Measurements from ENCODE around the gene RCAN3.

RCAN3 gene

GRCh38 chr1:24551960-24552571 is 49.4 kb downstream of the RCAN3 start:
- DNase-seq (ENCODE audit: low read depth) = no peak

DNA sequence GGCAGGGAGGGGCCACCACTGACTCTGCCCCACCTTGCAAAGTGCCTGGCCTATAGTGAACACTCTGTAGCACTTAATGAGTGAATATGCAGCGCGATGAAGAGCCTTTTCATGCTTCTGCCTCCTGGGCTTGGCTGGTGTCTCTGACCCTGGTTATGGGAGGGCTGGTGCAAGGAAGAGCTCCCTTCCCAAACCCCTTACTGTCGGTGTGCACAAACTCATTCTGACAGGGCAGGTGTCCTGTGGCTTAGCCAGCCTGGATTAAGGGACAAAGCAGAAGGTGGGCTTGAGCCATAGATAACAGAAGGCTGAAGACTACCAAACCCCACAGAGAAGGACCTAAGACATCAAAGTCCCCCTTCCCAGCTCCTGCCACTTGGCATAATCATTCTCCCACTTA is 51.3 kb downstream of the RCAN3 start:
- DNase-seq (ENCODE audit: low read depth) = no peak

- no peak for DNase-seq (ENCODE audit: low read depth)
These were observed 52.1 kb downstream of the RCAN3 start for GRCh38 chr1:24554714-24555113.

GRCh38 chr1:24555591-24556413 is 53.2 kb downstream of the RCAN3 start, which contains the start of gene NCMAP:
Gene NCMAP, plus strand, starts transcription at chr1:24556087. Its CDS starts 39,344 bp downstream, at chr1:24595431.
- DNase-seq (ENCODE audit: low read depth) = no peak

DNA sequence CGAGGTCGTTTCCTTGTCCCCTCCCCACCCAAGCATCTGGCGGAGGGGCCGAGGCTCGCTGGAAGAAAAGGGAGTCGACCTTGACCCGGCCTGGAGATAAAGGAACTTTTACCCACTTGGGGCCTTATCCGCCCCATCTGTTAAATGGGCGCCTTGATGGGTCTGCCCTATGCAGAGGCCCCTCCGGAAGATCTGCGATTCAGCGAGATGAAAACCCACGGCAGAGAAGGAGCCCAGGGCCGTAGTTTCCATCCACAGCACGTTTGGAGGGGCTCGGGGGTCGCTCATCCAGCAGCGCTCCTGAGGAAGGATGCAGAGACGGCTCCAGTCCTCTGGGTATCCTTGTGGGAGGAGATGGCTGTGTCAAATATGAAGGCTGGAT is 53.8 kb downstream of the RCAN3 start:
- DNase-seq (ENCODE audit: low read depth) = no peak

GRCh38 chr1:24557220-24557619 is 54.6 kb downstream of the RCAN3 start:
- DNase-seq (ENCODE audit: low read depth) = no peak

DNA sequence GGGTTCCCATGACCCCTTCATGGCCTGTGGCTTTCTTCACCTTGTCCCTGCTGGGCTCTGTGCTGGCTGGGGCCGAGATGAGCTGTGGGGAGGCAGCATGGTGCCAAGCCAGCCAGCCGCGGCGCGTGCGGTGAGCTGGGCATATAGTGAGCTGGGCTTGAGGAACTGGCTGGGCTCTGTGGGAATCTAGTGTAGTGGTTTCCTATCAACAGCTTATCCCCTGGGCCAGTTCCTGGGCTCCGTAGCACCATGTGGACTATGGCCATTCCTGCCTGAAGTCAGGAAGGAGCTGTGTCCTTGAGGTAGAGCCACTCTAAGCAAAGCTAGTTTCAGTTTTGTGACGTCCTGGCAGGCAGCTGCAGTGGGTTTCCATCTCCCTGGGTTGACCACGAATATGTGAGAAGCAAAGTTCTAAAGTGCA is 55.1 kb downstream of the RCAN3 start:
- DNase-seq (ENCODE audit: low read depth) = no peak

- DNase-seq (ENCODE audit: low read depth) = no peak
These were observed 55.8 kb downstream of the RCAN3 start for GRCh38 chr1:24558455-24558854.

DNA sequence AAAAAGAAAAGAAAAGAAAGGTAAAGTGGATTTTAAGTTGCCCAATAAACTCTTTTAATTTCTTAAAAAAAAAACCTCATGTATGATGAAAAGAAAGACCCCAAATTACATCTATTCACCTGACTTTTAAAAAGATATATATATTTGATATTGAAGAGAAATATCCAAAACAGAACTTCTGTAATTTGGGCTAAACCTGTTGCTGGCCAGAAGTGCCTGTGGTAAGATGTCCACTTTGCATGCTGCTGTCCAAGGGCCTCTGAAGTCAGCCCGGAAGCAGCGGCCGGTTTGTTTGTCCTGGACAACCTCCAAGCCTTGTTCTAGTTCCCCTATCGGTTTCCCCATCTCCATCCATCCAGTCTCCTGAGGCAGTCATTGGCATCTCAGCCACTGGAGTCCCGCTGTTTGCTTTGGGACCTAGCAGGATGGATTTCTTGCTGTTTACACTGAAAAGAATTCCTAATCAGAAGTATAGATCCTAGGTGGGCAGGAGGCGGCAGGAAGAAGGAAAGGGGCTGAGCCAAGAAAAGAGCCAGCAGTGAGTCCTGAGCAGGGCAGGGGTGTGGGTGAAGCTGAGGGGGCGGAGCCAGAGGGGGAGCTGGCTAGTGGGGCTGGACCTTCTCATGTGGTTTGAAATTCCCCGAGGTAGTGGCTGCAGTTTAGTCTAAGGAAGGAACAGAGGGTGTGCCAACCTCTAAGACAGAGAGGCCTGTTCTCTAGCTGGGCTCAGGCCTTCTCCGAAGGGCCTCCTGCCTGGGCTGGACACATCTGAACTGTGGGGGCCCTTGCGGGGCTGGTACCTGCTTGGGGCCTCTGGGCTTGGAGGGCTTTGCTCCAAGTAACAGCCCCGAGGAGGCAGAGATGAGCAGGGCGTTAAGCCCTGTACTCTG is 56.5 kb downstream of the RCAN3 start:
- DNase-seq (ENCODE audit: low read depth) = no peak

- DNase-seq (ENCODE audit: low read depth) = no peak
These were observed 57.7 kb downstream of the RCAN3 start for GRCh38 chr1:24560361-24560760.

- DNase-seq (ENCODE audit: low read depth) = no peak
These were observed 60.0 kb downstream of the RCAN3 start for GRCh38 chr1:24562625-24563024.

- no peak for DNase-seq (ENCODE audit: low read depth)
These were observed 62.1 kb downstream of the RCAN3 start for GRCh38 chr1:24564695-24565094.

- DNase-seq (ENCODE audit: low read depth) = no peak
These were observed 63.7 kb downstream of the RCAN3 start for GRCh38 chr1:24566236-24566867.

DNA sequence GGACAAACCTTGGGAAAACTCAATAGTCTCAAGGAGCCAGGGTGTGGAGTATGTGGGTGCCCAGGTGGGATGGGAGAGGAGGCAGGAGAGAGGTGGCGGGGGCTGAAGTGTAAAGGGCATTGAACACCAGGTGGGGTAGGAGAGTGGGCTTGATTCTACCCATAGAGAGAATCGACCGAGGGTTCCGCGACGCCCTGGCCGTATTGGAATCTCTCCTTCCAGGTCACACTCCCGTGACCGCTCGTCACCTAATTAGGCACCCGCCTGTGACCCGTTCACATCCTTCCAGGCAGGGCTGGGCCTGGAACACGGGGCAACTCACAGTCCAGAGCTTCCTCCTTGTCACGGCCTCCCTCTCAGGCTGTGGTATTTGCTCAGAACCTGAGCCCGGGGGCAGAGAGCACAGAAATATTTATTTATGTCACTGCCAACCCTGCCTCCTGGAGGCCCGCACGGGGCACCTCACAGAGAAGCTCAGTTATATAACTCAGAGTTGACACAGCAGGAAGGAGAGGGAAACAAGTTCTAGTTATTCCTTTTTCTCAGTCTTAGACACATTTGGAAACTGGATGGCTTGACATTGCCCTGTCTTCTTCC is 65.3 kb downstream of the RCAN3 start:
- no peak for DNase-seq (ENCODE audit: low read depth)

- no peak for DNase-seq (ENCODE audit: low read depth)
These were observed 65.8 kb downstream of the RCAN3 start for GRCh38 chr1:24568475-24568874.

- no peak for DNase-seq (ENCODE audit: low read depth)
These were observed 67.9 kb downstream of the RCAN3 start for GRCh38 chr1:24570265-24571125.

DNA sequence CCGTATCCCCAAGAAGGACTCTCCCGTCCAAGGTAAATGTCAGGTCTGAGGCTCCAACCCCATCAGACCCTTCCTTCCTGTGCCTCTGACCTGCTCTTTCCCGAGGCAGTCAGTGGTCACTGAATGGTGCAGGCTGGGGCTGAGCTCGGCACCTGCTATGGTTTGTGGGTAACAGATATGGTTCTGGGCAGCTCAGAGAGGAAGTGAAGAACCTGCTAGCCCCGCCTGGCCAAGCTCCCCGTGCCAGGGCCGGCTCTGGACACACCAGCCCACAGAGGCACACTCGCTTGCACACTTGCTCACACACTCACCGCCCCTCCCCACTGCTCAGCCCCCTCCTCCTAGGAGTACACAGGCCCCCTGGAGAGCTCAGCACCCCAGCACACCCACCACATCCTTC is 69.7 kb downstream of the RCAN3 start:
- no peak for DNase-seq (ENCODE audit: low read depth)

DNA sequence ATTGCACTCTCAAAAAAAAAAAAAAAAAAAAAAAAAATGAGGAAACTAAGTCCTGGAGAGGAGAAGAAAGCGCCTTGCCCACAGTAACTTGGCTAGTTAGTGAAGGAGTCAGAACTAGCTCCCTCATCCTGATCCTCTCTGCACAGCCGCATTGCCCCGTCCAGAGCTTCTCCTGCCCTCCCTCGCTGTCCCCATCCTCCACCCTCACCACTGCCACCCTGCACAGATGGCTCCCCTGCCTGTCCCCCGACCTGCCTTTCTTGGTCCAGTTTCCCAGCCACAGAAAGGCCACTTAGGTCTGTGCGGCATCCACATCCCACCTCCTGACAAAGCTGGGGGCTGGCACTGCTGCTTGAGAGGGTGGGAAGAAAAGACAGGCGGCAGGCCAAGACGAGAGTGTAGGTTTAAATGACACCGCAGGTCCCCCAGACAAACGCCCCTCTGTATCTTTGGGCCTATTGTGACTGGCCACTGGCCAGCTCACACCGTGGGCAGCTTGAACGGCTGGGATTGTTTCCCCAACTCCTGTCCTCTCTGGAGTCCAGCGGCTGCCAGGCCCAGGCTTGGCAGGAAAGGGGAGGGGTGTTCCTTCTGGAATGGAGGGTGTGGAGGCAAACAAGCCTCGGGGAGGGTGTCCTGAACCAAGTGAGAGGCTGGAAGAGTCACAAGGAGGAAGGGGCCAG is 73.4 kb downstream of the RCAN3 start:
- DNase-seq (ENCODE audit: low read depth) = no peak

GRCh38 chr1:24578846-24579245 is 76.2 kb downstream of the RCAN3 start:
- no peak for DNase-seq (ENCODE audit: low read depth)

GRCh38 chr1:24580756-24581155 is 78.1 kb downstream of the RCAN3 start:
- no peak for DNase-seq (ENCODE audit: low read depth)

Measured in HS-5 (cell line).